Measurements from ENCODE around the gene FAM43B.

Gene FAM43B

DNA sequence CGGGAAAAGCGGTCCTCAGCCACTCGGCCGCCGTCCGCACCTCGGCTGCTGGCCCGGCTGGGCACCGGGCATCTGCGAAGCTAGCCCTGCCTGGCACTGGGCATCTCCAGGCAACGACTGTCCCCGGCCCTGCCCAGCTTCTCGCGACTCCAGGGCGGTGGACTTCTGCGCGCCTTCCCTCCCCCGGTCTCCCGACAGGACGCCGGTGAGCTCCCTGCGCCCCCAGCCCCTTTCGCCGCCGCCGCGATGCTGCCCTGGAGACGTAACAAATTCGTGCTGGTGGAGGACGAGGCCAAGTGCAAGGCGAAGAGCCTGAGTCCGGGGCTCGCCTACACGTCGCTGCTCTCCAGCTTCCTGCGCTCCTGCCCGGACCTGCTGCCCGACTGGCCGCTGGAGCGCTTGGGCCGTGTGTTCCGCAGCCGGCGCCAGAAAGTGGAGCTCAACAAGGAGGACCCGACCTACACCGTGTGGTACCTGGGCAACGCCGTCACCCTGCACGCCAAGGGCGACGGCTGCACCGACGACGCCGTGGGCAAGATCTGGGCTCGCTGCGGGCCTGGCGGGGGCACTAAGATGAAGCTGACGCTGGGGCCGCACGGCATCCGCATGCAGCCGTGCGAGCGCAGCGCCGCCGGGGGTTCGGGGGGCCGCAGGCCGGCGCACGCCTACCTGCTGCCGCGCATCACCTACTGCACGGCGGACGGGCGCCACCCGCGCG lies 514 bp downstream of the FAM43B start:
- DNase-seq: no peak

DNA sequence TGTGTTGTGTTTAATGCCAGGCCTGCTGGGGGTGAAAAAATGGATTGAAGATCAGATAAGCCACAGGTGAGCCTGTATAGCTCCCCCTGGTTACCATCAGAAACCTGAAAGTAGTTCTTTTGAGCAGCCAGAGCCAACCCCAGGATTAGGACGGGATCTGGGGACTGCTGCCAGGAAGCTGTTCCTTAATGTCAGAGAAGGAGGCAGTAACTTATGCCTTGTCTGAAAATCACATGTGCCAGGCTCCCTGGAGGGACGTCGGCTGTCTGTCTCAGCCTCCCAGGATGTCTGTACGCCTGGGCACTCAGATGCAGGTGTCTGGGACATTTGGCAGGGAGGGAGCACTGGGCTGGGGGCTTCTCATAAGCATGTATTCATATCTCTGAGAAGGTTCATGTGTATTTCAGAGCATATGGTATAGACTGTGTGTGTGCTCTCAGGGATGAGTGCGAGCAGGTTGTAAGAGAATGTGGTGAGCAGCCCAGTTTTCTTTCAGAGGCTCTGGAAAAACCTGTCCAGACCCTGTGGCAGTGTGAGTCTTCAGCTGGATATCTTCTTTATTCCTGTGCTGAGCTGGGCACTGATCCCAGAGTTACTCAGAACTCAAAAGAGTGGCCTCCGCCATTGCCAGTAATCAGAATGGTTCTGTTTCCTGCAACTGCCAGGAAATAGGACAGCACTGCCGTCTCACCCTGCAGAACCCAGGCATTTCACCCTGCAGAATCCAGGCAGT lies 2.8 kb downstream of the FAM43B start:
- DNase-seq: no peak

DNA sequence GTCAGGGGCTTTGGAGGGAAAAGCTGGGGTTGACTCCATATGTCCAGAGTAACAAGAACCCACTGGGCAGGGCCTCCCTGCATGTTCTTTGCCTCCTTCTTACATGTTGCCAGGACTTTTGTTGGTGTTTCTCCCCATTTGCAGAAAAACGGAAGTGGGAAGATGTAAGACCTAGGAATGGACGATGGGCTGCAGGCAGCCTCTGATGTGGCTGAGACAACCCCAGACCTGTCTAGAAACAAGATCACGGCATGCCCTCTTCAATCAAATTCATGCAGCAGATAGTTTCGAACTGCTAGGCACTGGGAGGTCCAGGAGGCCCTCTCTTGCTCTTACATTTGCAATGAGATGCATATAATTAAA lies 3.4 kb downstream of the FAM43B start:
- no peak for DNase-seq

DNA sequence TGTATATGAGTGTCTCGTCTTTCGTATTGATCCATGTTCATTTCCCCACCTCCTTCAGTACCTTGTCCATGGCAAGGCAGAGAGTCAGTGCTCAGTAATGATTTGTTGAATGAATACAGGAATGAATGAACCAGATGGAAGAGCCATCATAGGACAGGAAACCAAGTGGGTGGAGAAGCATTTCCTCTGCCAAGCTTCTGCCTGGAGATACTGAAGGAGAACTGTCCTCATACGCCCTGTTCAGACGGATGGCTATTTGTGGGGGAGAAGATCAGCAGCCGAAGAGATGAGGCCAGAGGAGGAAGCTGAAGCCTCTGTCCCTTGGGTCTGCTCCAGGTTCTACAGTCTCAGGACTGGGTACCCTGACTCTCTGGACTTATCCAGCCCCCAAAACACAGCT lies 5.8 kb downstream of the FAM43B start:
- DNase-seq: no peak

DNA sequence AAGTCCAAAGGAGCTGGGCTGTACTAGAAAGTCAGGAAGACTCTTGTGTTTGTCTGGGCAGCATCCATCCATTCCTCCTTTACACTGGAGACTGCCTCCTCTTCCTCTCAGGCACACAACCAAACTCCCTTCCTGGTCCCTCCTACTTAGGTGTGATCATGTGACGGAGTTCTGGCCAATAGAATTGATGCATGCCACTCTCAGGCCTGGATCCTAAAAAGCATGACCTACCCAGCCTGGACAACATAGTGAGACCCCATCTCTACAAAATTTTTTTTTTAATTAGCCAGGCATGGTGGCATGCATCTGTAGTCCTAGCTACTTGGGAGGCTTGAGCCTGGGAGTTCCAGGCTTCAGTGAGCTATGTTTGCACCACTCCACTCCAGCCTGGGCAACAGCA lies 8.6 kb downstream of the FAM43B start:
- no peak for DNase-seq

GRCh38 chr1:20565234-20565633 lies 12.9 kb downstream of the FAM43B start:
- no peak for DNase-seq

GRCh38 chr1:20569523-20570098 lies 17.2 kb downstream of the FAM43B start:
- no peak for DNase-seq

GRCh38 chr1:20571427-20571826 lies 19.1 kb downstream of the FAM43B start:
- no peak for DNase-seq

DNA sequence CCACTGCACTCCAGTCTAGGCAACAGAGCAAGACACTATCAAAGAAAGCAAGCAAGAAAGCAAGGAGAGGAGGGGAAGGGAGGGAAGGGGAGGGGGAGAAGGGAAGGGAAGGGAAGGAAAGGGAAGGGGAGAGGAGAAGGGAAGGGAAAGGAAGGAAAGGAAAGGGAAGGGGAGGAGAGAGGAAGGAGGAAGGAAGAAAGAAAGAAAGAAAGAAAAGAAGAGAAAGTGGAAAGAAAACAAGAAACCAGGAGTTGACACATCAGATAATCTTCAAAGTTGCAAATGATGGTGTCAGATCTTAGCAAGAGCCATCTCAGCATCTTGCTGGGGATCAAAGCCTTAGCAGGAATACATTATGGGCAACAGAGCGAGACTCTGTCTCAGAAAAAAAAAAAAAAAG lies 21.6 kb downstream of the FAM43B start:
- DNase-seq: no peak

GRCh38 chr1:20574686-20575540 lies 22.5 kb downstream of the FAM43B start:
- peak; percentile 33 for DNase-seq

- DNase-seq: no peak
Observed at GRCh38 chr1:20575541-20576336, 23.4 kb downstream of the FAM43B start.

- DNase-seq: no peak
Observed at GRCh38 chr1:20578062-20578461, 25.7 kb downstream of the FAM43B start.

GRCh38 chr1:20578721-20579395 lies 26.5 kb downstream of the FAM43B start:
- no peak for DNase-seq

DNA sequence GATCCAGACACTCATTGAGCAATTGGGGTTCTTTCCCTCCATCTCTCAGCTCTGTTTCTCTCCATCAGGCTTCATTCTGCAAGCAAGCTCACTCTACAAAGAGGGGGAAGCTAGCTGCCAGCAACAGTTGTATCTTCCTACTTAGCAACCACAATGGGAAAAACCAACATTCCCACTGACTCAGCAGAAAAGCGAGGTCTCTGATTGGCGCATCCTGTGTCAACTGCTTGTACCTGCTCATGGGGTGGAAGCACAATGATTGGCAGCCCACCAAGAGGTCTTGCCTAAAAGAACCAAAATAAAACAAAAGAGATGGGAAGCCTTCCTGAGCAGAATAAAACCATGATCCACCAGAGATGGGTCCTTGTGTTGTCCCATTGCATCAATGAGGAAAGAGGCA lies 32.5 kb downstream of the FAM43B start:
- DNase-seq: no peak

DNA sequence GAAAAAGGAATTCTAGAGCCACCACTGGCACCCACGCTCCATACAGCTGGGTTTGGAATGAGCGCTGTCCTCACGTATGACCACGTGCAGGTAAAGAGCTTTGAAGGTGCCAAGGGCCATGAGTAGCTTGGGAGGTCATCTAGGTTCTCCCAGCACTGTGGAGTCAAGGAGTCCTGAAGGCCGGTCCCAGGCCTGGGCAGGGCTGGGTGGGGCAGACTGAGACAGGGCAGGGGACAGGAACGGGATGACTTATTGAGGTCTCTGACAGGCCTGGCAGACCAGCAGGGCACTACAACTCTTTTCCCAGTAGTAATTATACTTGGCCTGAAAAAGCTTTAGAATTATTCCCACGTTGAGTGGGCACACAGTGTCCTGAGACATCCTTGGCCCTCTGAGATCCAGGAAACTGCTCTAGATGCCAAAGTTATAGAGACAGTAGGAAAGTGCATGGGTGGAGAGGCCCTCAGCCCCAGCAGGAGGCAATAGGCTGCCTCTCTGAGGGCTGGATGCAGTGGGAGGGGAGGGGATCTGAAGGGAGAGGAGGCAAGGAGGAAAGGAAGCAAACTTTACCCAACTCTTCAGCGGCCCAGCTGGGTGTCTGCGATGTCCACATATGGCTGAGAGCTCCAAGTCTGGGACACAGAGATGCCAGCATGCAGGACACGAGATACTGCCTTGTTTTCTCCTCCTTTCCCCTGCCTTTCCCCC lies 34.7 kb downstream of the FAM43B start:
- DNase-seq: no peak

DNA sequence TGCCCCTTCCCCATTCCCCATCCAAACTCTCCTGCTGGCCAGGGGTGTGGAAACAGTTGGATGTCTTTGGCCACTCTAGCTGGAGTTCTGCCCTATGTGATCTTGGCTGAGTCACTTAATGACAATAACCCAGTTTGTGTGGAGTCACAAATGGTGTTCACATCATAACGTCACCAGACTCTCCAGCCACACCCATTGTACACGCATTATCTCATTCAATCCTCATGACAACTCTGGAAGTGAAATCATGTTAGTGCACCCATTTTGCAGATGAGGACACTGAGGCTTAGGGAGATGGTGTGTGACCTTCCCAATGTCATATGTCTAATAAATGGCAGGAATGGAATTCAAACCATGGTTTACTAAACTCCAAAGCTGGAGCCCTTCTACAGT lies 35.3 kb downstream of the FAM43B start:
- DNase-seq: no peak

DNA sequence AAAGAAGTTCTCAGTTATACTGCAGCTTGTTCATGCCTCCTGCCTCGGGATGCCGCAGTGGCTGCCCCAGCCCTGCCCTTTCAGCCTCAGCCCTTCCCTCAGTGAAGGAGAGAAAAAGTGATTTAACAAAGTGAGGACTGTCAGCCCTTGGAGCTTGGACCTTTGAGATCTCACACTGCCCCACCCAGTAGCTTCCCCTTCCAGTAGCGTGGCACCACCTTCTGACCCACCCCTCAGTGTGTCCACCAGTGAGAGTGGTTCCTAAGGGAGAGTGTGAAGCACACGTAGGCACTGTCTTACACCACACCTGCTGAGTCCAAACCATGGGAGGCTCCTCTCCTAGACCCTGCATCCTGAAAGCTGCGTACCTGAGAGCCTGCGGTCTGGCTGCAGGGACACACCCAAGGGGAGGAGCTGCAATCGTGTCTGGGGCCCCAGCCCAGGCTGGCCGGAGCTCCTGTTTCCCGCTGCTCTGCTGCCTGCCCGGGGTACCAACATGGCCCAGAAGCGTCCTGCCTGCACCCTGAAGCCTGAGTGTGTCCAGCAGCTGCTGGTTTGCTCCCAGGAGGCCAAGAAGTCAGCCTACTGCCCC lies 36.4 kb downstream of the FAM43B start, which contains the start of gene CDA:
Gene CDA (plus strand): TSS at position 464 of the 592 bp plus-strand sequence. CDS start 33 bp downstream, at position 497.
- DNase-seq: no peak

DNA sequence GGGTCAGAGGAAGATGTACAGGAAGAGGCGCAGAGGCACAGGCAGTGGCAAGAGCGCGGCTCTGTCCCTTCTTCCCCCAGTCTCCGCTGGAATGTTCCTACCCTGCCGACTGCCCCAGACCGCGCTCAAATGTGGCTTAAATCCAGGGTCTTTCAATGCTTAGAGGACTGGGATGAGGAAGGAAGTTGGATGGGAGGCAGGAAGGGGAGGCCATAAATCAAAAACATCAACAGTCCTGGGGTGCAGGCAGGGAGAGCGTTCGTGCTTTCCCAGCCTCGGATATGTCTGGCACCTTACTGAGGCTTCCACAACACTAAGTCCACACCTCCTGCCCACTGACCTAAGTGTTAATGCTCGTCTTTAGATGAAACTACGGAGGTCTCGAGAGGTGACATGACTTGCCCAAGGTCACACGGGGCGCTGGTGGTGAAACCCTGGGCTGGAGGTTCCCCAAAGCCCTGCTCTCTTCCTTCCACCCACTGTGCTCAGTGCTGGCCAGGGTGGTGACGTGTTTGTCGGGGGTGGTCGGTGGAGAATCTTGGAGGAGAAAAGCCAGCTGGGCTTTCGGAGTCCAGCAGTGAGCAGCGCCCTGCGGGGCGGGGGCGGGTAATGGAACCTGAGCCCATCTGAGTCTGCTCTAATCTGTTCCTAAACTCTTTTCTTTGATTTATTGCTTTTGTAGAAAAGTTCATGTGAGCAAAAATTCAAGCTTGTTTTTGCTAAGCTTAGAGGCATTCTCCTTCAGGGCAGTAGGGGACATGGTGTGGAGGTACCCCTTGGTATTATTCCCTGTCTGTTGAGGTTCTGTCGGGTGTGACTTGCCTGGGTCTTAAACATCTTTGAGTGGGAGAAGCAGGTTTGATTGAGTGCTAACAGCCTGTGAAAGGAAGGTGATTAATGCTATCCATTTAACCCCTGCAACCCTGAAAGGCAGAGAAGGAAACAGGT lies 37.2 kb downstream of the FAM43B start:
- DNase-seq: no peak

- no peak for DNase-seq
Observed at GRCh38 chr1:20590306-20590777, 38.0 kb downstream of the FAM43B start.

All from NCI-H1105 (cell line).